Mesothelial cell of epicardium (in vitro differentiated cells): ENCODE results near the gene DIDO1. TPM values are rescaled to one million over a fixed set of nuclear protein-coding genes. Genes with fewer than 3 reads are reported as not detected.

ENCODE experiments used
- DNase-seq, 2 experiments: peaks; one replicate each; pipeline ENCODE4 v3.0.0; 2021; ENCODE audit warnings: low spot score in 2 of 2; ENCODE audit not compliant: unreplicated experiment in 2 of 2
- H3K27ac Mint-ChIP-seq: 2 replicates; pipeline ENCODE4 v1.8.0; 2021; ENCODE audit warnings: mixed read lengths
- H3K27me3 Mint-ChIP-seq: 2 replicates; pipeline ENCODE4 v1.8.0; 2021; ENCODE audit warnings: low read depth, mixed read lengths
- H3K36me3 Mint-ChIP-seq: 2 replicates; pipeline ENCODE4 v1.8.0; 2021; ENCODE audit warnings: mixed read lengths
- H3K4me1 Mint-ChIP-seq: 2 replicates; pipeline ENCODE4 v1.8.0; 2021; ENCODE audit warnings: mixed read lengths
- H3K4me3 Mint-ChIP-seq: 2 replicates; pipeline ENCODE4 v1.8.0; 2021; ENCODE audit warnings: mild to moderate bottlenecking, moderate library complexity, mixed read lengths
- H3K9me3 Mint-ChIP-seq: 2 replicates; pipeline ENCODE4 v1.8.0; 2021; ENCODE audit warnings: mixed read lengths
- CTCF ChIP-seq: fragments of 200-600 bp; sonication (generic); IDR thresholded peaks from one replicate; pipeline ENCODE4 v1.5.0; 2021; ENCODE audit warnings: antibody characterized with exemption; ENCODE audit not compliant: unreplicated experiment
- total RNA-seq: library from RNA; stranded (reverse); gene quantifications from 3 replicates; pipeline ENCODE4 v1.2.1, GENCODE V29; 2021

The DIDO1 gene
- total RNA-seq, 1 donor from 2014 or later: 73.1 TPM

- no peak for TF ChIP-seq CTCF
- Mint-ChIP-seq H3K36me3 (peaks cover 14% of the 10 kb centered on the region), H3K27me3 (no peaks in the 10 kb centered on the region), H3K9me3 (no peaks in the 10 kb centered on the region), H3K4me1 (peaks cover 36% of the 10 kb centered on the region), H3K4me3 (no peak overlapping the region), H3K27ac (no peak overlapping the region)
- no peak for DNase-seq
These were observed 28.6 kb downstream of the DIDO1 start for GRCh38 chr20:62897666-62898065.

- no peak for TF ChIP-seq CTCF
- Mint-ChIP-seq H3K4me3 (no peak overlapping the region), H3K9me3 (no peaks in the 10 kb centered on the region), H3K27me3 (no peaks in the 10 kb centered on the region), H3K27ac (no peak overlapping the region), H3K4me1 (peaks cover 36% of the 10 kb centered on the region), H3K36me3 (peaks cover 22% of the 10 kb centered on the region)
- DNase-seq: no peak
These were observed 29.8 kb downstream of the DIDO1 start for GRCh38 chr20:62896526-62896925.

GRCh38 chr20:62895539-62895938 lies 30.8 kb downstream of the DIDO1 start:
- H3K27ac Mint-ChIP-seq: no peak overlapping the region
- H3K27me3 Mint-ChIP-seq: no peaks in the 10 kb centered on the region
- H3K4me3 Mint-ChIP-seq: no peak overlapping the region
- TF ChIP-seq CTCF: no peak
- no peaks in the 10 kb centered on the region for H3K9me3 Mint-ChIP-seq
- no peak for DNase-seq
- H3K36me3 Mint-ChIP-seq: peaks cover 32% of the 10 kb centered on the region
- peaks cover 31% of the 10 kb centered on the region for H3K4me1 Mint-ChIP-seq

GRCh38 chr20:62894261-62894660 lies 32.0 kb downstream of the DIDO1 start:
- H3K4me1 Mint-ChIP-seq: peaks cover 18% of the 10 kb centered on the region
- no peak overlapping the region for H3K27ac Mint-ChIP-seq
- H3K4me3 Mint-ChIP-seq: no peak overlapping the region
- TF ChIP-seq CTCF: no peak
- H3K9me3 Mint-ChIP-seq: no peaks in the 10 kb centered on the region
- DNase-seq: no peak
- peaks cover 36% of the 10 kb centered on the region for H3K36me3 Mint-ChIP-seq
- H3K27me3 Mint-ChIP-seq: no peaks in the 10 kb centered on the region

GRCh38 chr20:62893700-62894099 lies 32.6 kb downstream of the DIDO1 start:
- peaks cover 39% of the 10 kb centered on the region for H3K36me3 Mint-ChIP-seq
- DNase-seq: no peak
- no peak for TF ChIP-seq CTCF
- no peak overlapping the region for H3K4me3 Mint-ChIP-seq
- H3K9me3 Mint-ChIP-seq: no peaks in the 10 kb centered on the region
- peaks cover 15% of the 10 kb centered on the region for H3K4me1 Mint-ChIP-seq
- H3K27me3 Mint-ChIP-seq: no peaks in the 10 kb centered on the region
- no peak overlapping the region for H3K27ac Mint-ChIP-seq
